Caco-2 (cell line): ENCODE results near the gene EGFR. TPM values are rescaled to one million over a fixed set of nuclear protein-coding genes. Genes with fewer than 3 reads are reported as not detected.

Experiments
- BruUV-seq: library from RNA; stranded (reverse); fragments of 400-500 nt; replicated peaks from 2 replicates; lab custom pipeline; 2021; lab: Mats Ljungman, UMichigan
- CTCF ChIA-PET: fragments of 300-600 bp; sonication (Branson Sonifier 250); formaldehyde crosslinking; loops from one replicate; lab custom pipeline; 2022; ENCODE audit warnings: antibody characterized with exemption; lab: Charles Lee
- POLR2A ChIA-PET: fragments of 300-600 bp; sonication (Branson Sonifier 250); formaldehyde crosslinking; loops from one replicate; lab custom pipeline; 2022; ENCODE audit warnings: antibody characterized with exemption; lab: Charles Lee
- DNase-seq, 2 experiments: peaks; one replicate each; pipeline versions ENCODE4 v3.0.0 to v3.0.0-alpha.2; 2020 to 2022
- H3K27me3 ChIP-seq: replicated peaks from 2 replicates; pipeline ENCODE4 v1.6.0; 2011; ENCODE audit warnings: low read length; ENCODE audit not compliant: control insufficient read depth, insufficient read depth
- H3K36me3 ChIP-seq: 2 replicates; pipeline ENCODE4 v1.5.1; 2011; ENCODE audit warnings: low read length; ENCODE audit not compliant: control insufficient read depth, insufficient read depth
- H3K4me1 ChIP-seq: fragments of 250-450 bp; sonication (Bioruptor Pico); 2 replicates; pipeline ENCODE4 v1.5.1; 2020; ENCODE audit warnings: mild to moderate bottlenecking
- H3K4me3 ChIP-seq: 2 replicates; pipeline ENCODE4 v1.5.1; 2011; ENCODE audit warnings: low read depth, mild to moderate bottlenecking, control low read depth, low read length
- H3K9me3 ChIP-seq: fragments of 250-450 bp; sonication (Bioruptor Pico); 2 replicates; pipeline ENCODE4 v1.5.1; 2020; ENCODE audit warnings: mild to moderate bottlenecking, moderate library complexity
- H3K27ac Mint-ChIP-seq: one replicate; pipeline ENCODE4 v1.8.0; 2022; ENCODE audit warnings: mixed read lengths; ENCODE audit not compliant: unreplicated experiment
- H3K27me3 Mint-ChIP-seq: one replicate; pipeline ENCODE4 v1.8.0; 2022; ENCODE audit warnings: mixed read lengths; ENCODE audit not compliant: insufficient read depth, unreplicated experiment
- H3K36me3 Mint-ChIP-seq: one replicate; pipeline ENCODE4 v1.8.0; 2022; ENCODE audit warnings: mild to moderate bottlenecking, mixed read lengths; ENCODE audit not compliant: insufficient read depth, unreplicated experiment
- H3K4me1 Mint-ChIP-seq: one replicate; pipeline ENCODE4 v1.8.0; 2022; ENCODE audit warnings: low read depth, mixed read lengths; ENCODE audit not compliant: unreplicated experiment
- H3K4me3 Mint-ChIP-seq: one replicate; pipeline ENCODE4 v1.8.0; 2022; ENCODE audit warnings: mild to moderate bottlenecking, moderate library complexity, mixed read lengths; ENCODE audit not compliant: unreplicated experiment
- H3K9me3 Mint-ChIP-seq: one replicate; pipeline ENCODE4 v1.8.0; 2022; ENCODE audit warnings: mixed read lengths; ENCODE audit not compliant: unreplicated experiment
- intact Hi-C: fragments of 100-400 bp; cut with micrococcal nuclease; formaldehyde crosslinking; loops from one replicate; pipeline ENCODE4 v1.10.0; 2022; ENCODE audit not compliant: unreplicated experiment
- total RNA-seq: library from RNA; stranded (reverse); gene quantifications from 2 replicates; pipeline ENCODE4 v1.2.3, GENCODE V29; 2022
- TF ChIP-seq, protein P1 (sequence below), 2 experiments: fragments of 200-600 bp in 1 of 2; IDR thresholded peaks; 1 replicate in 1 of 2; 2 replicates in 1 of 2; pipeline versions ENCODE4 v1.5.1 to v1.8.0; 2011 to 2022; ENCODE audit warnings: antibody characterized with exemption in 1 of 2, control low read depth in 1 of 2, inconsistent platforms in 1 of 2, low read depth in 1 of 2, low read length in 1 of 2, mild to moderate bottlenecking in 1 of 2, moderate library complexity in 1 of 2; ENCODE audit not compliant: insufficient read depth in 1 of 2, severe bottlenecking in 1 of 2, unreplicated experiment in 1 of 2

Gene EGFR
- total RNA-seq, 1 experiment from 2014 or later, result 60.1 TPM

DNA sequence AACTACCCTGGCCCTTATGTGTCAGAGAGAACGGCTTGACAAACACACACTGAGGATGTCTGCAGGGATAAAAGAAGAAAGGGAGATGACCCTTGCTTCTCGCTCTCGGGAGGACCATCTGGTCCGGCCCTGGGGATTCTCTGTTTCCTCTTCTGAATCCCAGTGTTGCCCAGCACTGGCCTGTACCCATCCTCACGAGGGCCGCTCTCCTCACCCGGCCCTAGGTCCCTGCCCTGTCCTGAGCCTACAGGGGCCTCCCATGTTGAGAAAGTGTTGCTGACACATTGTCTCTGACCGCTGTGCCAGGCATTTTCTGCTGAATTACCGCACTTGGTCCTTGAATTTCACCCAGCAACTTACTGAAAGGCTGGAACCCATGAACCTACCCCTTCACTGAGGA lies 174.4 kb downstream of the EGFR start:
- Histone ChIP-seq H3K9me3 (no peaks in the 10 kb centered on the region), H3K4me3 (no peak overlapping the region), H3K27me3 (no peaks in the 10 kb centered on the region), H3K36me3 (peaks cover 4% of the 10 kb centered on the region; the same call in 1 of the 2 replicates), H3K4me1 (peaks cover 29% of the 10 kb centered on the region)
- Mint-ChIP-seq H3K4me3 (no peak overlapping the region), H3K36me3 (peaks cover 20% of the 10 kb centered on the region), H3K27ac (no peak overlapping the region), H3K4me1 (peaks cover 22% of the 10 kb centered on the region), H3K27me3 (no peaks in the 10 kb centered on the region), H3K9me3 (no peaks in the 10 kb centered on the region)
- intact Hi-C loops, result no loop called here
- POLR2A ChIA-PET, result no interaction called here
- TF ChIP-seq, protein P1, sequence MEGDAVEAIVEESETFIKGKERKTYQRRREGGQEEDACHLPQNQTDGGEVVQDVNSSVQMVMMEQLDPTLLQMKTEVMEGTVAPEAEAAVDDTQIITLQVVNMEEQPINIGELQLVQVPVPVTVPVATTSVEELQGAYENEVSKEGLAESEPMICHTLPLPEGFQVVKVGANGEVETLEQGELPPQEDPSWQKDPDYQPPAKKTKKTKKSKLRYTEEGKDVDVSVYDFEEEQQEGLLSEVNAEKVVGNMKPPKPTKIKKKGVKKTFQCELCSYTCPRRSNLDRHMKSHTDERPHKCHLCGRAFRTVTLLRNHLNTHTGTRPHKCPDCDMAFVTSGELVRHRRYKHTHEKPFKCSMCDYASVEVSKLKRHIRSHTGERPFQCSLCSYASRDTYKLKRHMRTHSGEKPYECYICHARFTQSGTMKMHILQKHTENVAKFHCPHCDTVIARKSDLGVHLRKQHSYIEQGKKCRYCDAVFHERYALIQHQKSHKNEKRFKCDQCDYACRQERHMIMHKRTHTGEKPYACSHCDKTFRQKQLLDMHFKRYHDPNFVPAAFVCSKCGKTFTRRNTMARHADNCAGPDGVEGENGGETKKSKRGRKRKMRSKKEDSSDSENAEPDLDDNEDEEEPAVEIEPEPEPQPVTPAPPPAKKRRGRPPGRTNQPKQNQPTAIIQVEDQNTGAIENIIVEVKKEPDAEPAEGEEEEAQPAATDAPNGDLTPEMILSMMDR (IDR thresholded peaks at IDR 0.05; ENCODE audit: insufficient read depth in 1 of 2, low read depth in 1 of 2, low read length in 1 of 2, severe bottlenecking in 1 of 2, unreplicated experiment in 1 of 2), result no peak
- no TSS peak for BruUV-seq
- CTCF ChIA-PET, result no interaction called here
- no peak for DNase-seq

DNA sequence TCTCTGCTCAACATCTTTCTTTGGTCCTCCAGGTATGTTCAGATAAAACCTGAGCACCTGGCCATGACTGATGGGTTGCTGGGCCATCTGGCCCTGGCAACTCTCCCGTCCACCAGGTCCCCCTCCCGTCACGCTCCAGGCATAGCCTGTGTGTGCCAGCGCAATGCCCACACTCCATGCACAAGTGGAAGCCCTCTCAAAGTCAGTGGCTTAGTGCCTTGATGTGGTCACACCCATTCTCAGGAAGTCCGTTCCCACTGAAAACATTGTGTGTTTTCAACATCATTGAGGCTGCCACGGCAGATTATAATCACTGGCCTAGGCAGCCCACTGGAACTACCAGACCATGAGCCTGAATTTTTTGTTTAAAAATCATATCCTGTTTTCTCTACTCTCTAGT lies 175.7 kb downstream of the EGFR start:
- peaks cover 6% of the 10 kb centered on the region; the same call in 1 of the 2 replicates for H3K36me3 ChIP-seq
- CTCF ChIA-PET, result no interaction called here
- no TSS peak for BruUV-seq
- H3K27me3 Mint-ChIP-seq, result no peaks in the 10 kb centered on the region
- peaks cover 17% of the 10 kb centered on the region for H3K36me3 Mint-ChIP-seq
- H3K4me1 ChIP-seq, result peaks cover 23% of the 10 kb centered on the region
- intact Hi-C loops, result no loop called here
- no peaks in the 10 kb centered on the region for H3K9me3 ChIP-seq
- H3K9me3 Mint-ChIP-seq, result no peaks in the 10 kb centered on the region
- H3K4me3 ChIP-seq, result no peak overlapping the region
- POLR2A ChIA-PET, result no interaction called here
- peak overlapping the region; percentile 78 for H3K27ac Mint-ChIP-seq
- DNase-seq, result no peak
- peaks cover 10% of the 10 kb centered on the region for H3K4me1 Mint-ChIP-seq
- no peaks in the 10 kb centered on the region for H3K27me3 ChIP-seq
- TF ChIP-seq, protein P1 (IDR thresholded peaks at IDR 0.05; ENCODE audit: insufficient read depth in 1 of 2, low read depth in 1 of 2, low read length in 1 of 2, severe bottlenecking in 1 of 2, unreplicated experiment in 1 of 2), result no peak
- no peak overlapping the region for H3K4me3 Mint-ChIP-seq

DNA sequence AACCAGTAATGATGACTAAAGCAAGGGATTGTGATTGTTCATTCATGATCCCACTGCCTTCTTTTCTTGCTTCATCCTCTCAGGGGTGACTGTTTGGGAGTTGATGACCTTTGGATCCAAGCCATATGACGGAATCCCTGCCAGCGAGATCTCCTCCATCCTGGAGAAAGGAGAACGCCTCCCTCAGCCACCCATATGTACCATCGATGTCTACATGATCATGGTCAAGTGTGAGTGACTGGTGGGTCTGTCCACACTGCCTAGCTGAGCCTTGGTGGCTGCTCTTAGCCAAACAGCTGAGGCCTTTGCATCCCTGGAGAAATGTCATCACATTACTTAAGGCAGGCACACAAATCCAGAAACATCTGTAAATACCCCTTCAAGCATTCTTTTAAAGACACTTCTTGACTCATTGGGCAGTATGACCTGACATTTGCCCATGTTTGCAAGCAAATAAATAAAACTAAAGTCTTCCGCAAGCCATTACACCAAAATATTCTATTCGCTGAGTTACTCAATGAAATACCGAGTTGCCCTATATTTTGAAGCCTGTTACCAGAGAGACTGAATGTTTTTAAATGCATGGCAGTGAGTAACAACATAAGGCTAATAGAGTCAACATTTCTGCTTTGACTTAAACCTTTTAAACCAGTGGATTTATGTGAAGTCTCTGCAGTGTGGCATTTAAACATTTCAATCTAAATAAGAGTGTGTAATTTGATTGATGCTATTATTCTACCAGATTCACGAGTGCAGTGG lies 180.0 kb downstream of the EGFR start:
- H3K27me3 ChIP-seq, result no peaks in the 10 kb centered on the region
- H3K4me3 ChIP-seq, result no peak overlapping the region
- Mint-ChIP-seq H3K4me3 (no peak overlapping the region), H3K36me3 (peaks cover 13% of the 10 kb centered on the region), H3K27me3 (no peaks in the 10 kb centered on the region), H3K4me1 (no peaks in the 10 kb centered on the region), H3K27ac (no peak overlapping the region), H3K9me3 (no peaks in the 10 kb centered on the region)
- POLR2A ChIA-PET, result no interaction called here
- TF ChIP-seq, protein P1 (IDR thresholded peaks at IDR 0.05; ENCODE audit: insufficient read depth in 1 of 2, low read depth in 1 of 2, low read length in 1 of 2, severe bottlenecking in 1 of 2, unreplicated experiment in 1 of 2), result no peak
- BruUV-seq, result no TSS peak
- DNase-seq, result no peak
- H3K9me3 ChIP-seq, result no peaks in the 10 kb centered on the region
- intact Hi-C loops, result no loop called here
- no peaks in the 10 kb centered on the region for H3K4me1 ChIP-seq
- peaks cover 11% of the 10 kb centered on the region for H3K36me3 ChIP-seq
- CTCF ChIA-PET, result no interaction called here
